H4 (cell line): Measurements from ENCODE around the gene SS18L1. TPM values are rescaled to one million over a fixed set of nuclear protein-coding genes. Genes with fewer than 3 reads are reported as not detected.
"Not testable (repeated sequence)": the region's sequence is repeated elsewhere in the genome, so short reads cannot be mapped to it uniquely, and the experiment has no call there.

Experiments
- DNase-seq: peaks from one replicate; pipeline ENCODE4 v3.0.0-alpha.2; 2015; ENCODE audit warnings: low spot score
- total RNA-seq: library from RNA; depleted of rRNA; stranded (reverse); fragments of >200 nt; shearing (Covaris generic); gene quantifications from 2 replicates; pipeline ENCODE4 v1.2.3, GENCODE V29; 2014; rRNA removed

The SS18L1 gene
- 3.3 TPM in 2 replicates for total RNA-seq

- DNase-seq: peak; percentile 81
These were observed at the start of gene SS18L1, which contains the start of gene PSMA7 for GRCh38 chr20:62143081-62143956. SS18L1 (plus strand) TSS chr20:62143769; CDS start chr20:62143821, 52 bp downstream. PSMA7 (minus strand) TSS chr20:62143394; CDS start chr20:62143303, 91 bp downstream.

DNA sequence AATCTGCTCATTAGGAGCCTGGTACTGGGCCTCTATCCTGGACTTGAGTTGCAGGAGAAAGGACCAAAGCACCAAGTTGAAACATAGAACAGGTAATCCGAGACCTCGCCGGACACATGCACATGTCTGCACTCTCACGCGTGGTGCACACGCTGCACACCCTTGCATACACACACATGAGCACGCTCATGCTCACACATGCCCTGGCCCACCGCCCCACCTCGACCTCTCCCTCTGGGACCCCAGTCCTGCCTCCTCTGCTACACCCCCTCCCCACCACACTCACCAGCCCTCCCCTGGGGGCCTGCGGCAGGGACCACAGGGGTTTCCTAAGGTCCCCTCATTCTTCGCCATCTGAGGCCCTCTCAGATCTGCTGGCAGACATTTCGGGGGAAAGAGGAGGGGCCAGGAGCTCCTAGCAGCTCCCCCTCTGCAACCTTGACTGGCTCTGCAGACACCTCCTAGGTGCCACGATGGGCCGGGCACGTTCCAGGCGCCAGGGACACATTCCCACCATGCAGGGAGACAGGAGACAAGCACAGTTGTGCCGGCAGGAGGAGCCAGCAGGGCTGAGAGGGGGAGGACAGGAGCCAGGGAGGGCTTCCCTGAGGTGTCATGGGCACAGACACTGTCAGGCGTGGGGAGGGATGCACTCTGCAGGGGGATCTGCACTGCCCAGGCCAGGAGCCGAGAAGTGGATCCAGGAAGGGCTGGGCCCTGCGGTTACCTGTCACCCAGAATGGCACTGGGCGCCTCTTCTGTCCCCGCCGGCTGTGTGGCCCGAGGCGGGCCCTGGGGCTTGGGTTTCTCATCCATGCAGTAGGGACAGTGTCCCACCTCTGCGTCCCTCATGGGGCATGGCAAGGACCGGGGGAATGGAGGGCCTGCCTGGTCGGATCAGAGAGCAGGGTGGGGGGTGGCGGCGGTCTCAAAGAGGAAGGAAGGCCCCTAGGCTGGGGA, 46.9 kb upstream of the SS18L1 start:
- DNase-seq: no peak

DNA sequence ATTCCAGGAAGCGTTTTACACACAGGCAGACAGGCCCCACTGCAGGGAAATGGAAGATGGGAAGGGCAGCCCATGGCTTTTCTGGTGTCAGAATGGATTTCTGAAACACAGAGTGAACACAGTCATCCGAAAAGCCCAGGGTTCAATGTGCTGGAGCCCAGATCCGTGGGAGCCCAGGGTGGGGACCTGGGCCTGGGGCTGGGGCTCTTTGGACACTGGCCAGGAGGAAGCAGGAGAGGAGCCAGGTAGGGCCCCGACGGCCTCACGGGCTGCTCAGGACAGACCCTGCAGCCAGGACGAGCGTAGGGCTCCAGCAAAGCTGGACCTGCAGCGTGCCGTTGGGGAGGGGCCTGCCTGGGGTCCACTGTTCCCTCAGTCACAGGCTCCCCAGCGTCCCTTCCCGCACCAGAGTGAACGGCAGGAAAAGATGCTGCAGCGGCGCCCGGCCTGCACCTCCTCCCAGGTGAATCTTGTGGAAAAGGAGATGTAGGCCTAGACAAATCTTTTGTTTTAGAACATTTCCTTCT, 45.6 kb upstream of the SS18L1 start:
- DNase-seq: no peak

GRCh38 chr20:62101078-62101477, 42.5 kb upstream of the SS18L1 start:
- no peak for DNase-seq

- DNase-seq: no peak
These were observed 39.9 kb upstream of the SS18L1 start for GRCh38 chr20:62103508-62104233.

- DNase-seq: no peak
These were observed 39.3 kb upstream of the SS18L1 start for GRCh38 chr20:62104234-62104789.

DNA sequence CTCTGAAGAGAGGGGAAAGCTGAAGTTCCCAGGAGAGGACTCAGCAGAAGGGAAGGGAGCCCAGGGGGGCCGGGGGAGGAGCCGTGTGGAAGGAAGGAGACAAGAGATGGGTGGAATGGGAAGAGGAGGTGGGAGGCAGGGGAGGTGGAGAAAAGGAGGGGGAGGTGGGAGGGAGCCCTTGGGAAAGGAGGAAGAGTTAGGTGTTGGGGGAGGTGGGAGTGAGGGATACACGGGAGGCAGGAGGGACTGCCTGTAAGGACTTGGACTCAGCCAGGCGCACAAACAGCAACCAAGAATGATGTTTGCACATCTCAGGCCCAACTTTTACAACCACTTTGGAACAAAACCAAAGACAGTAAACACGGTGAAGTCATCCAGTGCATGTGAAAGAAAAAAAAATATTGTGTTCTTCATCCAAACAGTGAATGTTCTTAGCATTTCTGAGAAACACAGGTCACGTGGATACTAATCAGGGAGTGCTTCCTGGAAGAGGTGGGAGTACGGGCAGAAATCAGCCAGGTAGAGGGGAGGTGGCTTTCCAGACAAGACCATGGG, 38.7 kb upstream of the SS18L1 start:
- no peak for DNase-seq

DNA sequence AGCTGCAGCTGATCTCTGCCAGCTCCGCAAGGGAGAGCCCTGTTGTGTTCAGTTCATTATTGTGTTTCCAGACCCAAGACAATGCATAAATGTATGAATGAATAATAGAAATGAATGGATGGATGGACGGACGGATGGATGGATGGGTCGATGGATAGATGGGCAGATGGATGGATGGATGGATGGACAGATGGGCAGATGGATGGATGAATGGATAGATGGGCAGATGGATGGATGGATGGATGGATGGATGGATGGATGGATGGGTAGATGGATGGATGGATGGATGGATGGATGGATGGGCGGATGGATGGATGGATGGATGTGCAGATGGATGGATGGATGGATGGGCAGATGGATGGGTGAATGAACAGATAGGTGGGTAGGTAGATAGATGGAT, 38.0 kb upstream of the SS18L1 start:
- no peak for DNase-seq

DNA sequence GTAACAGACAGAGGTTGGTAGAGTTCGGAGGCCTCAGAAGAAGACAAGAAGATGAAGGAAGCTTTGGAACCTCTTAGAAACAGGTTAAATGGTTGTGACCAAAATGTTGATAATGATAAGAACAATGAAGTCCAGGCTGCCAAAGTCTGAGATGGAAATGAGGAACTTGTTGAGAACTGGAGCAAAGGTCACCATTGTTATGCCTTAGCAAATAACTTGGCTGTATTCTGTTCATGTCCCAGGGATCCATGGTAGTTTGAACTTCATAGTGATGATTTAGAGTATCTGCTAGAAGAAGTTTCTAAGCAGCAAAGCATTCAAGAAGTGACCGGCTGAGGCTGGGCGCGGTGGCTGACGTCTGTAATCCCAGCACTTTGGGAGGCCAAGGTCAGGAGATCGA, 32.4 kb upstream of the SS18L1 start:
- DNase-seq: no peak

GRCh38 chr20:62112368-62112767, 31.2 kb upstream of the SS18L1 start:
- DNase-seq: no peak

- DNase-seq: no peak
These were observed 28.7 kb upstream of the SS18L1 start for GRCh38 chr20:62114894-62115293.

- not testable (repeated sequence) for DNase-seq
These were observed 27.7 kb upstream of the SS18L1 start for GRCh38 chr20:62115800-62116407.

DNA sequence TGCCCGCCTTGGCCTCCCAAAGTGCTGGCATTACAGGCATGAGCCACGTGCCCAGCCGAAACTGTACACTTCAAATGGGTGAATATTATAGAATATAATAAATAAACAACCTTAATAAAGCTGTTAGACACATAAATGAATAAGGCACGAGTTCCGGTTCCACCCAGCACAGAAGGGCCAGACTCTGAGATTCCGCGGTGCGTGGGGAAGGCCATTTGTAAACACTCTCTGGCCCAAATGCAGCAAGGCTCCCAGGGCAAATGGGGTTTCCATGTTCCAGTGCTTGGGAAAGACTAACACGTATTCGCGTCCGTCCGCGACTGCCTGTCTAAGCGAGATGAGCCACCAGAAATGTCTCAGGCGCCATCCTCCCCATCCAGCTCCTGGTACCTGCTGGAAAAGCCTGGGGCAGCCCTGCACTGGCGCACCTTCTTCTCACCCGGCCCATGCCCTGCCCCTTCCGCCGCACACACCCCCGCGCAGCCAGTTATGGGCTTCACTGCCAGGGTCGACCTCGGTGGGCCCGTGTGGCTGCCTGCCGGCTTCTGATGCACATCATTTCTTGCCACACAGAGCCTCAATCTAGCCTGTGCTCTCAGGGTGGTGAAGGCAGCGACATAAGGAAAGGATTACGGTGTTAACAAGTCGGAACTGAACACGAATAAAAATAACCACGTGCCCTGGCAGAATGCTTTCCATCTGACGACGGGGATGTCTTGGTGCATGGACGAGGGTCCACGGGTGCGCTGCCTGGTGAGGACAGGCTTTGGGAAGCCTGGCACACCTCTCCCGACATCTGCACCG, 26.8 kb upstream of the SS18L1 start:
- no peak for DNase-seq

DNA sequence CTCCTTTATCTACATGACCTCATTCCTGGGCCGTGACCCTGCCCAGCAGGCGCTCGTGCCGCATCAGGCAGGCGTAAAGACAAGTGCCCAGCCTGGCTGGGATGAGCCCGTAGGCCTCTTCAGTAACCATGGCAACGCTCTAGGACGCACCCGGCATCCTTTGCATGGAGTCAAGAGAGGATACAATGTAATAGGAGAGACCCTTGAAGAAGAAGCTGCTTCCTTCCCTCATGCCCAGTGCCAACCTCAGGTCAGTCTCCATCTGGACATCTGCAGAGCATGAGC, 26.3 kb upstream of the SS18L1 start:
- DNase-seq: no peak

DNA sequence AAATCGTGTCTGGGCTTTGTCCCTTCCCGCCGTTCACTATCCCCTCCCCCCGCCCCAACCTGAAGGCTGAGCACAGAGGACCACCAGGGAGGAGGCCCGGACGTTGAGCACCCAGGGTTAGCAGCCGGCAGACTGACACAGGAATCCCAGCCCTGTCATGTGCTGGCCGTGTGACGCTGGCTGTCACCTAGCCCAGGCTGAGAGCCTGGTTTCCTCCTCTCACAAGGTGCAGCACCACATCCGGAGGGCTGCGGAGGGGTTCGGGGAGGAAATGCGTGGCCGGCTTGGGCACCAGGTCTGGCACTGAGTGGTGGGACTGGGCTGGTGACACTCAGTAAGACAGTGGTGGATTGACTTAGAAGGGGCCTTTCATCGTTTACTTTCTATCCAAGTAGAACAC, 25.9 kb upstream of the SS18L1 start:
- no peak for DNase-seq

DNA sequence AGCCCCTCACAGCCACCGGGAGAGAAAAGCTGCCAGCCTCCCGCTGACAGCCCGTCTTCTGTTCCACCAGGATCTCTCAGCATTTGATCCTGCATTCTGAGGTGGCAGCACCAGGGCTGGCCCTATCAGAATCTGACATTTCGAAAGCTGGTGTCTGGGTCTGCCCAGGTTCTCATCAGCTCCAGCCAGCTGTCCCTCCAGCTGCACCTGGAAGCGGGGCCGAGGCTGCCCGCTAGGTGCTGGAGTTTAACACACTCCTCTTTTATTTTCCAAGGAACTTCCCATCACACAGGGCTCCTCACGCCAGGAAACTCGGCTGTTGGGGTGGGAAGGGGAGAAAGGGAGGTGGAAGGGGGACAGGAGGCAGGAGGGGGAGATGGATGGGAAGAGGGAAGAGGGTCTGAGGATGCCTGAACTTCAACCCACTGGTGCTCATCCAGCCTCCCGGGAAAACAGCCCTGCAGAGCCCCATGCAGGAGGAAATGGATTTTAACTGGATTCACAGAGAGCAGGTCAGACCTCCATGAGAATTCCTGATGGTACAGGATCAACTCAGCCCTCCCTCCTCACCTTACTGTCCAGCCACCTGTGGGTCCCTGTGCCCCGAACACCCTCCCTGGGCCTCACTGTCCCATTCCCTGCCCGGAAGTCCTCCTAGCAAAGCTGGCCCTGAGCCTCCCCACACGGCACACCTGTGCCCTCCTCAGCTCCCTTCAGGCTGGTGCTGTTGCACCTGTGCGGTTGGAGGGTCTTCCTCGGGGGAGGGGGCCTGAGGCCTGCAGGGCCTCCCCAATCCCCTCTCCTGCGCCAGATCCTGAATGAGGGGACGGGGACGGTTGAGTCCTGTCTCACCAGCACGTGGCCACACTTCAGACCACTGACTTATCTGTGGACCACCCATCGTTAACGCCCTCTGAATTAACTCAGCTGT, 25.2 kb upstream of the SS18L1 start:
- no peak for DNase-seq

DNA sequence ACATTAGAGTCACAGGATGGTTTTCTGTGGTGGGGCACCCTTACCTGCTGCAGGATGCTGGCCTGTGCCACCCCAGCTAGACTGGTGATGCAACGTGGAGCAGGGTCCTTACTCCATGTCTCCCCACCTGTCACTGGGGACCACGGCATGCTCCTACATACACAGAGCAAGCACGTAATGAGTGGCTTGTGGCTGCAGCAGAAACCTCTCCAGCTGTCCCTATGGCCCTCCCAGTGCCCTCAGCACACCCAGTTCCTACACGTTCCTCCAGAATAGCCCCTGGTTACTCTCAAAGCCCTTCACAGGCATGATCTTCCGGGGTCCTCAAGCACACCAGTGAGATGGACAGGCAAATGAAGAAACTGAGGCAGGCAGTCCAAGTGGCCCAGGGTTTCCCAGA, 24.5 kb upstream of the SS18L1 start:
- DNase-seq: no peak

DNA sequence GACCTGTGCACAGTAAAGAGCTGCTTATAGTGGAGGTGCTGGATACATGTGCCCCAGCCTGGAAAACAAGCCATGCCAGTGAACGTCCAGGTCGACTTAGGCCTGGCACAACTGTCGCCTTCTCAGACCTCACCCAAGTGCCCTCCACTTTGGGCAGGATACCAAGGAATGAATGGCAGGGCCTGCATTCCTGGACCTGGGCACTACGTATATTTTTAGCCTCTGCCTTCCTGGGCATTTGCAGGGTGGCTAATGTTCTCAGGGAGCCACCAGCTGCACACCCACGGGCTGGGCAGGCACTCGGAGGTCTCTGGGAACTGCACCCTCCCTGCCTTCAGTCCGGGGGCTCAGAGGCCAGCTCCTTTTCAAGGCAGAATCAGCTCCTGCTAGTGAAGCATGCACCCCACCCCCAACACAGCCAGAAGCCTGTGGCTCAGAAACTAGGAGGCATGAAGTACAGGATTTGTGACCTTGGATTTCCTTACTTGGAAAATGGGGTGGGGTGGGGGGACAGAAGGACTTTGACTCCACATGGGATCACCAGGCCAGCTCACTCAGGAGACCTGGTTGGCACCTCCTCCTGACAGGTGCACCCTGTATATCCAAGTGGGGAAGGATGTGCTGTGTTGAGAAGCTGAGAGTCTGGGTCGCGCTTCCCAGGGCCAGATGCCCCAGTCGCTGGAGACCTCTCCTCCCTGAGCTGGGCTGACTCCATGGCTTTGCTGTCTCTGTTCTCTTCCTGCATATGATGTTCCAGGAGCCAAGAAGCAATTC, 23.8 kb upstream of the SS18L1 start:
- no peak for DNase-seq
